ENCODE data around the gene SYNPO2.
"Not testable (repeated sequence)": the region's sequence is repeated elsewhere in the genome, so short reads cannot be mapped to it uniquely, and the experiment has no call there.

Gene SYNPO2

GRCh38 chr4:118976193-118976560 is 87.5 kb downstream of the SYNPO2 start:
- DNase-seq, result not testable (repeated sequence)

DNA sequence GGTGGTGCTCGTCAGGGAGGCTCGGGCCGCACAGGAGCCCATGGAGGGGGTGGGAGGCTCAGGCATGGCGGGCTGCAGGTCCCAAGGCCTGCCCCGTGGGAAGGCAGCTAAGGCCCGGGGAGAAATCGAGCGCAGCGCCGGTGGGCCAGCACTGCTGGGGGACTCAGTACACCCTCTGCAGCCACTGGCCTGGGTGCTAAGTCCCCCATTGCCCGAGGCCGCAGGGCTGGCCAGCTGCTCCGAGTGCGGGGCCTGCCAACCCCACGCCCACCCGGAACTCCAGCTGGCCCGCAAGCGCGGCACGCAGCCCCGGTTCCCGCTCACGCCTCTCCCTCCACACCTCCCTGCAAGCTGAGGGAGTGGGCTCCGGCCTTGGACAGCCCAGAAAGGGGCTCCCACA is 88.4 kb downstream of the SYNPO2 start:
- not testable (repeated sequence) for DNase-seq

DNA sequence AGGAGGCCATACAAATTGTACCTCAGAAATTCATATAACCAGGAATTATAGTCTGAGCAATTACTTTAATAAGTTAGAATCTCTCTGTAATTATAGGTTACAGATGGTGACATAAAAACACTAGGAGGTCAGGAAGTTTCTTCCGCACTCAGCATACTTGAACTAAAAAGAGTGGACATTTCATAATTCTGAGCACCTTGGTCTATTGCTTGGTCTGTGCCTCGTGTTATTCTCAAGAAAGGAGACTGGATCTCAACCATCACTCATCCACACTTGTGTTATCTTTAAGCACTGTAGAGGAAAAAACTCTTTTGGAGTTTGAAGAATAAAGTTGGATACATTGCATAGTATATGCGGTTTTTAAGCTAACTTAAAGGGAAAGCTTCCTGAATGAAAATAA is 91.1 kb downstream of the SYNPO2 start:
- DNase-seq, result no peak

DNA sequence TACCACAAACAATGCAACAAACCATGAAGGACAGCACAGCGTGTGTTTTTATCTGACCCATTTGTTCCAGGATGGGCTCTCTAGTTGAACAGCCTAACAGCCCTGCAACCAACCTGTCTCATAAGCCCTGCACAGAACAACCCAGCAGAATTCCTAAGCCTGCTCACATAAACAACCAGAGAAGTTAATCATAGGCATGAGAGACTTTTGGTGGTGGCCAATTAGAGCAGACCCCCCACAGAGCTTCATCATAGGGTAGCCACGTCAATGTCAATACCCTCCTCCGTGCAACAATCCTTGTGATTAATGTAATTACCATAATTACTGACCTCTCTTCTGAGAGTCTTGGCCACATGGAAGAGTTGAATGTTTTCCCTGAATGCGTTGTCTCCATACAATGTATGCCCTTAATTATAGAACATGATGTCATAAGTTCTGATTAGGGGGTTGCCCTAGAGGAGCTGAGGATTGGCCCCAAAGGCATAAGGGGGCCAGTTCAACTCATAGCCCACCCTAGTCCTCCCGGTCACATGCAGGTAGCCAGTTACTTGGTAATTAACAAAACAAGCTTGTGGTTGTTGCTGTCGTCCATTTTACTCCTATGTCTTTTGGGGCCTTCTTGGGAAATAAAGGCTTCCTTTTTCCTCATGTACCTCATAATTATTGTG is 92.7 kb downstream of the SYNPO2 start:
- no peak for DNase-seq

DNA sequence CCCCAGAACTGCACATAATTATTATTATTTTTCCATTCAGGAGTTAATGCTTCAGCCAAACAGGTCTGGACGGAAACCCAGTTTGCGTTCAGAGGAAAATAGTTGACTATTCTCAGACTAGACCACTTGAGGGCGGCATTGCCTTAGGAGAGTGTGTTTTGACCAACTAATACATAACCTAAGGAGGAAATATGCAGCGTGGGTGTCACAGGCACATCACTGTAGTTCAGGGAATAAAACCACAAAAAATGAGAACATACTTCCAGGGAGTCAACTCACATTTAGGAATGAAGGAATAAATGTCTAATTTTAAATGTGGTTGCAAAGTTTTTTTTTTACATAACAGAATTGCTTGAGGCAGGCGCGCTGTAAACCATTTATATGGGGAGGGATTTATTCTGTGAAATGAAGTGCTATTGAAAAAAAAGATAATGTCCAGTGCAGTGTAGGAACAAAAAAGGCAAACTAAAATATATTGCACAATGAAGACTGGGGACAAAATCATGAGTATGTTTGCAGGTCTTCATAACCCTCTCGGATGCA is 93.3 kb downstream of the SYNPO2 start:
- DNase-seq, result peak; percentile 38

- DNase-seq, result no peak
Measured at GRCh38 chr4:118983293-118983692, 94.6 kb downstream of the SYNPO2 start.

GRCh38 chr4:118983831-118984230 is 95.2 kb downstream of the SYNPO2 start:
- DNase-seq, result no peak

- no peak for DNase-seq
Measured at GRCh38 chr4:118985170-118986000, 96.7 kb downstream of the SYNPO2 start.

DNA sequence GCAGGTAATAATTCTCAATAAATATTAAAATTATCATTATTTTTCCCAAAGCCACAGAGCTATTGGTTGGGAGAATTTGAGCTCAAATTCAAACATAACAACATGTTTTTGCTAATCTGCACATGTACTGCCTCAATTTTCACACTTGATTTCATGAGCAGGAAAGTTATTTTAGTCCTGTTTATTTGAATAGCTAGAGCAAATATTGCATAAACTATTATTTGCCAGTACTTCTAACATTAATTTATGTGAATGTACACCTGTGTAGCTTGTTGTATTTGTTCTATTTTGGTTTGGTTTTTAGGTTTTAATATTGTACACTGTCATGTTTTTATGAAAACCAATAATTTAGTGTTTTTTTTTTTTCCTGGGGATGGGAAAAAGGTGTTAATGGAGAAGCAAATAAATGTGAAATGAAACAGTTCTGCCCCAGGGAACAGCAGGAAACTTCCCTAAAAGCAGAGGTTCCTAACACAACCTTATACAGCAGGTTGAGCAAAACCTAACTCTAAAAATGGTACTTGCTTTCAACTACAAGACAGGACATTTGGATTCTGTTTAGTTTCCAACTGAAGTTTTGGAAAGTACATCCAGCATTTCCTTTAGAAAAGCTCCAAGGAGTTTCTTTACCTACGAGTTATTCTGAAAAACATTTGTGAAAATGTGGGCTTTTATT is 99.4 kb downstream of the SYNPO2 start:
- DNase-seq, result no peak

GRCh38 chr4:118988635-118988972 is 100.0 kb downstream of the SYNPO2 start:
- no peak for DNase-seq

DNA sequence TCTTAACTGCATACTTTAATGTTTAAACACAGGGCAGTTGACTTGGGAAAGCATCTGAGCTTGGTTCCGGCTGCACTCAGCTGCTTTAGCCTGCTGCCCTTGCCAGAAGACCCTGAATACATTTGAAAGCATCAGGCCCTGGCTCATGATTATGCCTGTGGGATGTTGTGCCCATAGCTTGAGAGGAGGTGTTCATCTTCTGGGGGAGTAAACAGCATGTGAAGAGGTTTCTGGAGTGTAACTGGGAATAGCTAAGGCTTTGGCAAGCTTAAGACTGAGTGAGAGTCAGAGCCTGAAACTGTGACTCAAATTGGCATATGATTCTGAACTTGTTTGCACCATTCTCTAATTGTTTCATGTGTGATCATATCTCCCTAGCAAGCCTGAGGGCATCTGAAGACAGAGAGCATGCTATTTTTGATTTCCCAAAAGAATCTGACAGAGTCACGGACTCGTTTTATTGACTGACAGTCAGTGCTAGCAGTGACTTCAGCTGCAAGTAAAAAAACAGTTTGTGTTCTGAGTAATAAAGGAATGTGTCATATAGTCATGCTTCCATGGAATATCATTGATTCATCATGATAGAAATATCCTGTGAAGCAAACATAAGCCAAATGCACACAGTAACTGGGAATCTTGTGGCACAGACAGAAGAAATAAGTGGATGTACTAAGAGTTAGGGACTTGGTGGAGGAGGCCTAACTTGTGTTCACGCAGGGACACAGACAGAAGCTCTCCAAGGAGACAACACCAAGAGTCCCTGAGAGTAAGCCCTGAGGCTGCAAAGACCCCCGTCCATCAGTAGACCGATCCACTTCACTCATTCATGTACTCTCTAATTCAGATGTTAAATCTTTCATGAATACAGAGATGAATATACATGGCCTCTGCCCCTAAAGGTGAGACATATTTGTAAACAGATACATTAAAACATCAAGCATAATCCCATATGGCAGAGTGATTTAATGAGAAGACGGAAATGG is 100.7 kb downstream of the SYNPO2 start:
- DNase-seq, result no peak

DNA sequence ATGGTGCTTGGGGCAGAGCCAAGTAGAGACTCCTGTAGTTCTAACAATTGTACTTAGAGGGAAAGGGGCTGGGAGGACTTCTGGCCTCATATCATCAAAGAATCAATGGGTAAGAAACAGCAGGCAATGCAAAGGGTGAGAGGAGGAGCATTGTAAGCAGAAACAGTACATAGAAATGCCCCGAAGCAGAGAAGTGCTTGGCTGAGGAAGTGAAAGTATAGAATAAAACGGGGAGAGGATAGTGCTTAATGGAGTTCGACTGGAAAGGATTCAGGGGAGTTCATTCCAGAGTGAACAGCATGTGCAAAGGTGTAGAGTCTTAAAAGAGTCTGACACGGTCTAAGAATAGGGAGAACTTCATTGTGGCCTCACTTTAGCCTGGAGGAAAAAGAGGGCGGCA is 103.0 kb downstream of the SYNPO2 start:
- no peak for DNase-seq

- DNase-seq, result no peak
Measured at GRCh38 chr4:118992149-118992548, 103.5 kb downstream of the SYNPO2 start.

DNA sequence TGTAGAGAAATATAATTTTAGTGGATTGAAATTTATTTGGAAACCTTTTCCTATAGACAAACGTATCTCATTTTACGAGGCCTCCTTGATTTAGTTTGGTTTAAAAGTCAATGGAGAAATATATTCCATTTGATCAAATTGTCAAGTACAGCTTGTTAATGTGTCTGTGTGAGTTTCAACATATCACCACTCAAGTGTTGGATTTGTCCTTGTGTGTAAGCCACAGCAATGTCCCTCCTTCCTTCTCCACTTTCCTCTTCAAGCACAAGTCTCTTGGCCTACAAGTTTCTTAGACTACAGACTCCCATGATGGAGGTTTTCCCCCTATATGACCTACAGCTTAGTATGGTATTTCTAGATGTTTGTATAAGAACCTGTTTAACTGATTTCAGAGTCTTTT is 104.7 kb downstream of the SYNPO2 start:
- no peak for DNase-seq

GRCh38 chr4:118994030-118994429 is 105.4 kb downstream of the SYNPO2 start:
- no peak for DNase-seq

- DNase-seq, result no peak
Measured at GRCh38 chr4:118995693-118996391, 107.2 kb downstream of the SYNPO2 start.

DNA sequence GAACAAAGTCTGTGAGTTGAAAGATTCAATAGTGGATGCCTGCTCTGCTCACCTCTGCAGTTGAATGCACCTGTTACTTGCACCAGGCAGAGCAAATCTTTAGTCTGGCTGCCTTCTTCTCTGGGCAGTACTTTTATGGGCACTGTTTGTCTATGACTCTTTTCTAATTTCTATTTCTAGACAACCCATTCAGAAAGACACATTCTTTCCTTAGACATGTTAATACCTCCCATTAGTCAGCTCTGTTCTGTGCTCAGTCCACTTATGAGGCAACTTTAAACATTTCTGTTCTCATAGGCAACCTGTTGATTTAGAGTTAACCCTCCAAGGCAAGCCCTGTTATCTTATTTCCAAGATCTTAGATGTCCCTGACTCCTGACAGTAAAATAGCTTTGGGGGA is 108.9 kb downstream of the SYNPO2 start:
- DNase-seq, result no peak

DNA sequence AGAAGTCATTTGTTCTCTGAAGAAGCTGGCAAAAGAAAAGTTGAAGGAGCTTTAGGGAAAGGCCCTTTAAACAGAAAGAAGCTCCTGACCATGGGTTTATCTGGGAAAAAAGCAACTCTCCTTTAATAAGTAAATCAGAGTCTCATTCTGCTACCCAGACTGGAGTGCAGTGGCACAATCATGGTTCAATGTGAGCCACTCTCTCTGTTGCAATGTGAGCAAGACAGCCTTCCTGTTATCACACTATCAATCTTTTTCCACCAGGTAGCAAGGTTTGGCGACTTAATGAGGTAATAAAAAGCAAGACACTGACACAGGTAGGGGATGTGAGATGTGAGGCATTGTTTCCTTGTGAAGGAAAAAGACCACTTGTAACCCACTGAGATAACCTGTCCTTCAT is 111.3 kb downstream of the SYNPO2 start:
- DNase-seq, result no peak

DNA sequence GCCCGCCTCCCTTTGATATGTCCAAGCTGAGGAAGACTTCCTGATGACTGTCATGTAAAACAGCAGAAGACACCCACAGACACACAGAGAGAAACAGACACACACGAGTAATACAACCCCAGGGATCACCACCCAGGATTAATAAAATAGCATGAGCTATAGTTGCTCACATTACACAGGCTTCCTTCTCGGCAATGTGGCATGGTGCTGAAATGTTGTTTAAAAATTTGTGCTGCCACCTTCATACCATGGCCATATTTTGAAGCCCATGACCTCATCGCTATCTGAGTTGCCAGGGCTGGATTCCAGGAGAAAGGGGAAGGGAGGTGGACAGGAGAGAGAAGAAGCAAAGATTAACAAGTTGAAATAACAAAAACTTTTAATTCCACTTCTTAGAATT is 111.7 kb downstream of the SYNPO2 start:
- no peak for DNase-seq

GRCh38 chr4:119002476-119002875 is 113.8 kb downstream of the SYNPO2 start:
- DNase-seq, result no peak

- DNase-seq, result peak; percentile 51
Measured at GRCh38 chr4:119003001-119003400, 114.3 kb downstream of the SYNPO2 start.

GRCh38 chr4:119005928-119006460 is 117.3 kb downstream of the SYNPO2 start:
- DNase-seq, result no peak

Data from CD4-positive, alpha-beta T cell treated with Interleukin-15 for 1 hour (primary cell).